Stimulated activated CD8-positive, alpha-beta memory T cell treated with anti-CD3 and anti-CD28 coated beads, Interleukin-2, amount 100 ng/mL, for 48 hours (primary cell): ENCODE results near the gene RTP1.

Experiments
- DNase-seq, 2 donors: peaks; one replicate each; pipeline ENCODE4 v3.0.0-alpha.2; 2020; ENCODE audit warnings: low read depth in 2 of 2

The RTP1 gene

GRCh38 chr3:187242435-187242834 lies 45.1 kb downstream of the RTP1 start:
- no peak for DNase-seq

- DNase-seq, result no peak
Observed at GRCh38 chr3:187242900-187243299, 45.6 kb downstream of the RTP1 start.

- DNase-seq, result no peak
Observed at GRCh38 chr3:187243933-187244524, 46.7 kb downstream of the RTP1 start.

- no peak for DNase-seq
Observed at GRCh38 chr3:187247398-187247797, 50.1 kb downstream of the RTP1 start.
